ENCODE results near the gene INPP5J. TPM values are rescaled to one million over a fixed set of nuclear protein-coding genes. Genes with fewer than 3 reads are reported as not detected.
A peak's percentile ranks its signal among the peaks of the same experiment; 100 is the strongest.

INPP5J gene
- total and polyA plus RNA-seq, 2 experiments from 2014 or later: 4.8 to 14.5 TPM

- no peaks in the 10 kb centered on the region for H3K9me3 Mint-ChIP-seq
- peaks cover 12% of the 10 kb centered on the region for H3K4me1 Mint-ChIP-seq
- peaks cover 11% of the 10 kb centered on the region for H3K79me2 ChIP-seq (replicated peaks; ENCODE audit: insufficient read depth)
- H3K4me3 ChIP-seq: no peak overlapping the region
- no peak overlapping the region for H3K4me2 ChIP-seq
- no peaks in the 10 kb centered on the region for H3K27me3 ChIP-seq (ENCODE audit: insufficient read depth)
- DNase-seq (ENCODE audit: low spot score) (no peak), ATAC-seq (no peak)
- peaks cover 21% of the 10 kb centered on the region for H3K27me3 Mint-ChIP-seq (ENCODE audit: insufficient read depth, low read depth, poor library complexity)
- H3K4me1 ChIP-seq (ENCODE audit: insufficient read depth): peaks cover 7% of the 10 kb centered on the region
- H3K36me3 ChIP-seq (ENCODE audit: insufficient read depth): no peaks in the 10 kb centered on the region
- no peaks in the 10 kb centered on the region for H3K36me3 Mint-ChIP-seq (ENCODE audit: low read depth)
- no peak overlapping the region for H3K4me3 Mint-ChIP-seq
- H3K27ac Mint-ChIP-seq: no peak overlapping the region
- no peaks in the 10 kb centered on the region for H3K9me2 ChIP-seq (ENCODE audit: insufficient read depth)
- no peak overlapping the region for H2AFZ ChIP-seq
- TF ChIP-seq NANOG (IDR thresholded peaks at IDR 0.05; ENCODE audit: borderline replicate concordance): no peak
- no peak for TF ChIP-seq EZH2phosphoT487 (IDR thresholded peaks at IDR 0.05; ENCODE audit: unreplicated experiment)
- H3K27ac ChIP-seq (ENCODE audit: low read depth): no peak overlapping the region
- H4K20me1 ChIP-seq (replicated peaks; ENCODE audit: insufficient read depth): no peaks in the 10 kb centered on the region
- H3F3A ChIP-seq (replicated peaks; ENCODE audit: low read depth): no peaks in the 10 kb centered on the region
Observed at GRCh38 chr22:31088233-31088986, 34.4 kb upstream of the INPP5J start.

- H4K20me1 ChIP-seq (replicated peaks; ENCODE audit: insufficient read depth): no peaks in the 10 kb centered on the region
- peaks cover 15% of the 10 kb centered on the region for H3K27me3 Mint-ChIP-seq (ENCODE audit: insufficient read depth, low read depth, poor library complexity)
- H3K36me3 Mint-ChIP-seq (ENCODE audit: low read depth): no peaks in the 10 kb centered on the region
- H3K4me2 ChIP-seq: no peak overlapping the region
- H3F3A ChIP-seq (replicated peaks; ENCODE audit: low read depth): no peaks in the 10 kb centered on the region
- no peaks in the 10 kb centered on the region for H3K4me1 ChIP-seq (ENCODE audit: insufficient read depth)
- no peaks in the 10 kb centered on the region for H3K36me3 ChIP-seq (ENCODE audit: insufficient read depth)
- H2AFZ ChIP-seq: no peak overlapping the region
- TF ChIP-seq POLR2AphosphoS5 (IDR thresholded peaks at IDR 0.05; ENCODE audit: low read depth) (no peak), CTCF (conservative IDR thresholded peaks at IDR 0.05; ENCODE audit: low read depth in 2 of 2) (peak; percentile 77 to 84)
- H3K27ac ChIP-seq (ENCODE audit: low read depth): no peak overlapping the region
- ATAC-seq (peak; percentile 12), DNase-seq (ENCODE audit: low spot score) (peak; percentile 59)
- peak overlapping the region; percentile 22; the same call in 1 of the 2 replicates for H3K27ac Mint-ChIP-seq
- H3K4me1 Mint-ChIP-seq: peaks cover 2% of the 10 kb centered on the region
- no peaks in the 10 kb centered on the region for H3K9me2 ChIP-seq (ENCODE audit: insufficient read depth)
- H3K9me3 Mint-ChIP-seq: no peaks in the 10 kb centered on the region
- no peak overlapping the region for H3K4me3 ChIP-seq
- no peak overlapping the region for H3K4me3 Mint-ChIP-seq
- peaks cover 1% of the 10 kb centered on the region for H3K79me2 ChIP-seq (replicated peaks; ENCODE audit: insufficient read depth)
- no peaks in the 10 kb centered on the region for H3K27me3 ChIP-seq (ENCODE audit: insufficient read depth)
Observed at GRCh38 chr22:31089160-31090100, 33.3 kb upstream of the INPP5J start.

Measured in GM23338 (cell line).